ENCODE data around the gene SOX8. TPM values are rescaled to one million over a fixed set of nuclear protein-coding genes. Genes with fewer than 3 reads are reported as not detected.

Gene SOX8
- total and polyA plus RNA-seq, 7 donors: under 0.01 to 3.4 (median 2.7) TPM; not detected in 1

DNA sequence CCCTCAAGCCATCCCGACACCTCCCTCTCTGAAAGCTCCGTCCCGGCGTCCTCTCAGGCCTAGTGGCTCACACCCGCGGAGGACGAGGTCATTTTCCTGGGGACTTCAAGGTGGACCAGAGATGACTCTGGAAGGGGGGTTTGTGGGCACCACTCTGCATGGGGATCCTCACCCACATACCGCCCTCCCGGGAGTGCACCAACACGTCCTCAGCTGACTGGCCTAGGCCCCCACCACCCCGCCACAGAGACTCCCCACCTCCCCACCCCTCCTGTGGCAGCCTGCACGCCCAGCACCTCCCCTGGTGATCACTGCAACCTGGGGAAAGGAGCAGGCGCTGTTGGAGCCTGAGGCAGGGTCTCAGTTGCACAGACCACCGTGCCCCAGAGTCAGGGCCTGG lies 2.4 kb upstream of the SOX8 start:
- Histone ChIP-seq H3K9me3 (no peaks in the 10 kb centered on the region), H3K4me1 (peaks cover 0 to 43% (median 32%) of the 10 kb centered on the region in 4 donors), H3K4me3 (no peak overlapping the region), H3K27ac (no peak overlapping the region), H3K36me3 (no peaks in the 10 kb centered on the region), H3K27me3 (peaks cover 25 to 60% (median 56%) of the 10 kb centered on the region in 3 donors)
- intact Hi-C loops (cut with DNase I): no loop called here
- TF ChIP-seq, protein P1, sequence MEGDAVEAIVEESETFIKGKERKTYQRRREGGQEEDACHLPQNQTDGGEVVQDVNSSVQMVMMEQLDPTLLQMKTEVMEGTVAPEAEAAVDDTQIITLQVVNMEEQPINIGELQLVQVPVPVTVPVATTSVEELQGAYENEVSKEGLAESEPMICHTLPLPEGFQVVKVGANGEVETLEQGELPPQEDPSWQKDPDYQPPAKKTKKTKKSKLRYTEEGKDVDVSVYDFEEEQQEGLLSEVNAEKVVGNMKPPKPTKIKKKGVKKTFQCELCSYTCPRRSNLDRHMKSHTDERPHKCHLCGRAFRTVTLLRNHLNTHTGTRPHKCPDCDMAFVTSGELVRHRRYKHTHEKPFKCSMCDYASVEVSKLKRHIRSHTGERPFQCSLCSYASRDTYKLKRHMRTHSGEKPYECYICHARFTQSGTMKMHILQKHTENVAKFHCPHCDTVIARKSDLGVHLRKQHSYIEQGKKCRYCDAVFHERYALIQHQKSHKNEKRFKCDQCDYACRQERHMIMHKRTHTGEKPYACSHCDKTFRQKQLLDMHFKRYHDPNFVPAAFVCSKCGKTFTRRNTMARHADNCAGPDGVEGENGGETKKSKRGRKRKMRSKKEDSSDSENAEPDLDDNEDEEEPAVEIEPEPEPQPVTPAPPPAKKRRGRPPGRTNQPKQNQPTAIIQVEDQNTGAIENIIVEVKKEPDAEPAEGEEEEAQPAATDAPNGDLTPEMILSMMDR (IDR thresholded peaks at IDR 0.05): no peak
- TF ChIP-seq POLR2A (IDR thresholded peaks at IDR 0.05) (no peak), POLR2AphosphoS5 (IDR thresholded peaks at IDR 0.05) (no peak), EP300 (IDR thresholded peaks at IDR 0.05) (no peak)
- DNase-seq: no peak
- WGBS, 2 donors: 73 to 83% methylated on average over 14 of the region's 14 CpGs

DNA sequence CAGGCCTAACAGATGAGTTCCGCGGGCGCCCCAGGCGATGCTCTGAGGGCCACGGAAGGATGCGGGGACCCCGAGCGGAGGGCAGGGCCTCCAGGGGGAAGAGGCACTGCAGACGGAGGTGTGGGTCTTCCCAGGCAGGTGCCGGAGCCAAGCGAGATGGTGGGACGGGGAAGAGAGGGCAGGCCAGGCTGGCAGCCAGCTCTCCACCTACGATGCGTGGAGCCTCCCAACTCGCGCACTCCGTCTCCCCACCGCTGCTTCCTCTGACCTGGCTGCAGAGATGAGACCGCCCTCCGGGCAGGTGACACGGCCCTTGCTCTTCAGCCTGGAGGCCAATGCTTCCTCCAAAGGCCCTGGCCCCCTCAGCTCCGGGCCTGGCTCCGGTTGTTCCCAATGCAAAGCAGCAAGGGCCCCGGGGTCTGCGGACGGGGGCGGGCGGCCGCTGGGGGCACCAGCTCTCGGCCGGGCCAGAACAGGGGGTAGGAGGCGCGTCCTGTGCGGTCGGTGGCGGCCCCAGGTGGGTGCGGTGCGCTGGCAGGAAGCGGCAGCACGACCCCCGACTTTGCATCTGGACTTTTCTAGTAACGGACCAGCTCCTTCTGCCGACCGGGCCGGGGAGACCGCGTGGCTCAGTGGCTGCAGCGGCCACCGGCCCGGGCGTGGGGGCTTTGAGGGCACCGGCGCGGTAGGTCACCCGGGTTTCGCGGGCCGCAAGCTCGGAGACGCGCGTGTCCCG lies 1.5 kb upstream of the SOX8 start:
- WGBS, 2 donors: 24 to 27% methylated on average over 63 of the region's 63 CpGs
- H3K36me3 ChIP-seq: no peaks in the 10 kb centered on the region
- peaks cover 0 to 43% (median 32%) of the 10 kb centered on the region in 4 donors for H3K4me1 ChIP-seq
- TF ChIP-seq EP300 (IDR thresholded peaks at IDR 0.05): no peak
- no peak for TF ChIP-seq POLR2AphosphoS5 (IDR thresholded peaks at IDR 0.05)
- TF ChIP-seq, protein P1 (IDR thresholded peaks at IDR 0.05): no peak
- TF ChIP-seq POLR2A (IDR thresholded peaks at IDR 0.05): no peak
- no peaks in the 10 kb centered on the region for H3K9me3 ChIP-seq
- peaks cover 25 to 65% (median 57%) of the 10 kb centered on the region in 3 donors for H3K27me3 ChIP-seq
- H3K27ac ChIP-seq: peak overlapping the region in 1 of 4 donors; percentile 20
- peak overlapping the region; percentile 31 to 56 (median 48) for H3K4me3 ChIP-seq
- intact Hi-C loops (cut with DNase I): no loop called here
- no peak for DNase-seq

DNA sequence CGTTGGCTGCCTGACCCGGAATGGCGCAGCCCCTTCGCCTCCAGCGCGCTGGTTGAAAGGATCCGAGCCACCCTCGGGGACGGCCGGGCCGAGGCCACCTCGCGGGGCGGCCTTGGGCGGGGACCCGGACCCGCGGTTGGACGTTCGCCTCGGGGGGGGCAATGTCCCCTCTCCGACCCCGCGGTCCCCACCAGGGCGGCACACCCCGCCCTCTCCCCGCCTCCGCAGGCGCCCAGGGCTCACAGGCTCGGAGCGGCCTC lies 1.0 kb upstream of the SOX8 start:
- H3K27ac ChIP-seq: peak overlapping the region in 1 of 4 donors; percentile 20
- intact Hi-C loops (cut with DNase I): no loop called here
- H3K4me1 ChIP-seq: peaks cover 0 to 43% (median 32%) of the 10 kb centered on the region in 4 donors
- WGBS, 2 donors: 2 to 3% methylated on average over 31 of the region's 31 CpGs
- DNase-seq: no peak
- H3K9me3 ChIP-seq: no peaks in the 10 kb centered on the region
- peak overlapping the region; percentile 31 to 56 (median 48) for H3K4me3 ChIP-seq
- peaks cover 25 to 68% (median 57%) of the 10 kb centered on the region in 3 donors for H3K27me3 ChIP-seq
- no peaks in the 10 kb centered on the region for H3K36me3 ChIP-seq
- no peak for TF ChIP-seq EP300 (IDR thresholded peaks at IDR 0.05)
- no peak for TF ChIP-seq POLR2AphosphoS5 (IDR thresholded peaks at IDR 0.05)
- no peak for TF ChIP-seq POLR2A (IDR thresholded peaks at IDR 0.05)
- TF ChIP-seq, protein P1 (IDR thresholded peaks at IDR 0.05): no peak

DNA sequence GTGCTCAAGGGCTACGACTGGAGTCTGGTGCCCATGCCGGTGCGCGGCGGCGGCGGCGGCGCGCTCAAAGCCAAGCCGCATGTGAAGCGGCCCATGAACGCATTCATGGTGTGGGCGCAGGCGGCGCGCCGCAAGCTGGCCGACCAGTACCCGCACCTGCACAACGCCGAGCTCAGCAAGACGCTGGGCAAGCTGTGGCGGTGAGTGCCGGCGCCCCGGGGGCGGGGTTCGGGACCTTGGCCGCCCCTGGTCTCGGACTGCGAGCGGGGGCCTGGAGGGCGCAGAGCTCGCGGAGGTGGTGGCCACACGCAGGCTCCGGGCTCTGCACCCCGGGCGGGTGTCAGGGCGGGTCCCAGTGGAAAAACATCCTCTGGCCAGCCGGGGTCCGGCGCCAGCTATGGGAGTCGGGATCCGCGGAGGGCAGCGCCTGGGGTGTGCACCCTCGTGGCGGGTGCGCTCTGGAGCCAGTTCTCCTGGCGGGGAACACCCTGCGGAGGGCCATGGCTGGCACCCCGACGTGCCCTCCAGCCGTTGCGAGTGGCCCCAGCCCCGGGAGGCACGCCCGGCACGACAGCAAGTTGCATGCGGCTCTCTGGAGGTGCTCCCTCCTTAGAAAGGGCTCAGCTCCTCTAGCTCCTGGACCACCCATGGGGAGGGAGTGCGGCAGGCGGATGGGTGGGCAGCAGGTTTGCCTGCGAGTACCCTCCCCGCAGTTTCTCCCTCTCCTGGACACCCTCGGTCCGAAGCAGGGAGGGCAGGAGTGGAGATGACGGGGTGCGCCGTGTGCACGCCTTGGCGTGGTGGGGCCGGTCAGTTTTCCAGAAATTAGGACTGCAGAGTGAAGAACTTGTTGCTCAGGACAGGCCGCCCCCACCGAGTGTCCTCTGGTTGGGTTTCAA lies 824 bp downstream of the SOX8 start:
- H3K27me3 ChIP-seq: peaks cover 25 to 80% (median 57%) of the 10 kb centered on the region in 3 donors
- TF ChIP-seq, protein P1 (IDR thresholded peaks at IDR 0.05): no peak
- TF ChIP-seq EP300 (IDR thresholded peaks at IDR 0.05): no peak
- no peak for TF ChIP-seq POLR2AphosphoS5 (IDR thresholded peaks at IDR 0.05)
- no peak for TF ChIP-seq POLR2A (IDR thresholded peaks at IDR 0.05)
- no peaks in the 10 kb centered on the region for H3K9me3 ChIP-seq
- DNase-seq: no peak
- H3K4me3 ChIP-seq: peak overlapping the region; percentile 14 to 56 (median 48)
- H3K27ac ChIP-seq: peak overlapping the region in 1 of 4 donors; percentile 19
- intact Hi-C loops (cut with DNase I): no loop called here
- no peaks in the 10 kb centered on the region for H3K36me3 ChIP-seq
- peaks cover 0 to 28% (median 26%) of the 10 kb centered on the region in 4 donors for H3K4me1 ChIP-seq
- WGBS, 2 donors: 16 to 19% methylated on average over 76 of the region's 76 CpGs

Measured in sigmoid colon (tissue), 7 donors.